Measurements from ENCODE around the gene ANKMY1.
A peak's percentile ranks its signal among the peaks of the same experiment; 100 is the strongest.

The ANKMY1 gene

GRCh38 chr2:240450532-240451107 is 107.2 kb downstream of the ANKMY1 start:
- no peak for DNase-seq (ENCODE audit: low read depth in 2 of 3, low spot score in 2 of 3)

DNA sequence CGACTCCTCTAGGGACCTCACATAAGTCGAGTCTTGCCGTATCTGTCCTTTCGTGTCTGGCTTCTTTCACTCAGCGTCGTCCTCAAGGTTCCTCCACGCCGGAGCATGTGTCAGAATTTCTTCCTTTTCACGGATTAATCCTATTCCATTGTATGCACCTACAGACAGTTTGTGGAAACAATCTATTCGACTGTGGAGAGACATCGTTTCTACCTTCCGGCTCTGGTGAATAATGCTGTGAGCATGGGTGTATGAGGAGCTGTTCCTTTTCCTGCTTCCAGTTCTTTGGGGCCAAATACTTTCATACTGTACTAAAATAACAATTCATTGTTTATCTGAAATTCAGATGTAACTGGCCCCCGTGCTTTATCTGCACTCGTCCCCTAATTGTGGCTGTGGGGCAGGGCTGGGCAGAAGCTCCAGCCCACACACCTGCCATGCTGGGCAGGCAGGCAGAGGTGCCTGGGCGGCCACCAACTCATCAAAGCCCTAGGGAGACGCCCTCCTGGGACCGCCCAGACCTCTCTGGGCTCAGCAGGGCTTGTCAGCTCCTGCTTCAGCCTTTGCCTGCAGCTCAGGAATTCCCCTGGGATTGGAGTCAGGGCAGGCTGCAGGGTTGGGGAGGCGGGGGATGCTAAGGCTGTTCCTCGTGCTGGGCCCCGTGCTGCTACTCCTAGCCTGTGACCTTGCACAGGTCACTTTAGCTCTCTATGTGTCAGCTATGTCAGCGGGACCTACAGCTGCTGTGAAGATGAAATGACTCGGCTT is 107.8 kb downstream of the ANKMY1 start:
- no peak for DNase-seq (ENCODE audit: low read depth in 2 of 3, low spot score in 2 of 3)

GRCh38 chr2:240448387-240449274 is 109.2 kb downstream of the ANKMY1 start:
- no peak for DNase-seq (ENCODE audit: low read depth in 2 of 3, low spot score in 2 of 3)

- DNase-seq (ENCODE audit: low read depth in 2 of 3, low spot score in 2 of 3), result no peak
These were observed 109.9 kb downstream of the ANKMY1 start for GRCh38 chr2:240447934-240448333.

DNA sequence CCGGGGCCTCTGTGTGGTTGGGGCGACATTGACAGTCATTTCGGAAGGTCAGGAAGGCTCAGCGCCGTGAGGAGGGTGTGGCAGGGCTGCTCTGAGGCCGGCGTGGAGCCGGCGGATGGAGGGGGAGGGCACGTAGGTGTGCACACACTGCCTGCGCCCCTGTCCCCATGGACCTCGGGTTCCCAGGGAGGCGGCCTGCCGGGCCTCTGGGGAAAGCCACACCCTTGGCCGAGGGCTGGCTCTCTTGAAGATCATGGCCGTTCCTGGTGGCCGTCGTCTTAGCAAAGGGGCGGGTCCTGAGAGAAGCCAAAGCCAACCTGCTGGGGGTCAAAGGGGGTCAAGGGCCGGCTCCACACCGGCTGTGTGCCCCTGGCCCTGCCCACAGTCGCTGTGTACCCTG is 110.5 kb downstream of the ANKMY1 start:
- DNase-seq (ENCODE audit: low read depth in 2 of 3, low spot score in 2 of 3), result no peak

DNA sequence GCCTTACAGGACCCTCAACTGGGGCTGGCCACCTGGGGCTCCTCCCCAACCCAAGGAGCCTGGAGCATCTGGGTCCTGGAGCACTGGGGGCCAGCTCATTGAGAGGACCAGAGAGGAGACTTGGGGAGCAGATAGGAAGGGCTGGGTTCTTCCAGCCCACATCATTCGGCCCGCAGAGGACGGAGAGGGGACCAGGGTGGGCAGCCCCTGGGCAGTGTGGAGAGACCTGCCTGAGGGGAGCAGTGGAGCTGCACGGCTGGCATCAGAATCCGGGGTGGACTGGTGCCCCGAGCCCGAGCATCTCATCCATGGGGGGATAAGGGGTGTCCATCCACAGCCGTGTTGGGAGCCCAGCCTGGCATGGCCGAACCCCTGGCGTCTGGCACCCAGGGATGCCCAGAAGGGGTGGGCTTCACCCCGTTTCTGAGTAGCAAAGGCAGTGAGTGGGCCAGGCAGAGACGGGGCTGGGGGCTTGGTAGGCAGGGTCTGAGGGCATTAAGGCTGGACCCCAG is 111.1 kb downstream of the ANKMY1 start:
- DNase-seq (ENCODE audit: low read depth in 2 of 3, low spot score in 2 of 3), result no peak

DNA sequence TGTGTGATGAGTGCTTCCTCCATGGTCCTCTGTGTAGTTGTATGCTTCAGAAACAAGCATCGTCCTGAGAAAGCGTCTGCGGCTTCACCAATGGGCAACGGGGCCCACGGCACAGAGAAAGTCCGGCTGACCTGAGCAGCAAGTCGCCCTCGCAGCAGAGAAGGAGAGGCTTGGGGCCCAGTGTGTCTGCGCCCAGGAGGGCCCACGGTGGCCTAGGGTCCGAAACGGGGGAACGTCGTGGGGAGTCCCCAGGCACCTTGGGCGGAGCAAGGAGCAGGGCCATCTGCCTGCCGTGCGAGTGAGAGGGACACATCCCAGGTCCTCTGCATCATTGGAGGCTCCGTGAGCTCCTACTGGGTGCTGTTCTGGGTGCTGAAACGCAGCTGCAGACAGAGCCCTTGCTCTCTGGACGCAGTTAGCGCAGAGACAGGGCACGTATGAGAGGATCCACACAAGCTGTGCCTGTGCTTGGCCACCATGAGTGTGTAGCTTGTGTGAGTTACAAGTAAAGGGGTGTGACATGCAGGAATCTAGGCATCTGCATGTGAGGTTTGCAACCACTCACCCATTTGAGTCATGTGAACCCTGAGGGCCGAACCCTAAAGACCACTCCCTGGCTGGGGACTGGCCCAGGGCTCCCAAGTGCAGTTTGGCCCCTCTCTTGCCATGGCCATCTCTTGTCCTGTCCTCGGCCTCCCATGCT is 111.7 kb downstream of the ANKMY1 start:
- DNase-seq (ENCODE audit: low read depth in 2 of 3, low spot score in 2 of 3), result no peak

DNA sequence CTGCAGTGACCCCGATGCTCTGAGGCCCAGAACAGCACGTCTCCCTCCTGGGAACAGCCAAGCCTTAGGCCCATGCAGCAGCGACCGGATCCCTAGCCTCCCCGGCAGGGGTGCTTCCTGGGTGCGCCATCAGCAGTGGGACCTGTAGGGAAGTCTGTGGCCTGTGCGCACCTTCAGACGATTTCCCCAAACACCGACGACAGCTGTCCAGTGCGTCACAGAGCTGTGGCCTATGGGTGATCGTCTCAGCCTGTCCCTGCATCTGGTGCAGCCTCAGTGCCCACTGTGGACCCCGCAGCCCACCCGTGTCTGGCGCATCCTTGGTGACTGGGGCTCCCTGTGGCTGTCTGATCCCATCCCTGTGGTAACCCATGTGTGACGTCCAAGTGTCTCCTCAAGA is 113.3 kb downstream of the ANKMY1 start:
- no peak for DNase-seq (ENCODE audit: low read depth in 2 of 3, low spot score in 2 of 3)

DNA sequence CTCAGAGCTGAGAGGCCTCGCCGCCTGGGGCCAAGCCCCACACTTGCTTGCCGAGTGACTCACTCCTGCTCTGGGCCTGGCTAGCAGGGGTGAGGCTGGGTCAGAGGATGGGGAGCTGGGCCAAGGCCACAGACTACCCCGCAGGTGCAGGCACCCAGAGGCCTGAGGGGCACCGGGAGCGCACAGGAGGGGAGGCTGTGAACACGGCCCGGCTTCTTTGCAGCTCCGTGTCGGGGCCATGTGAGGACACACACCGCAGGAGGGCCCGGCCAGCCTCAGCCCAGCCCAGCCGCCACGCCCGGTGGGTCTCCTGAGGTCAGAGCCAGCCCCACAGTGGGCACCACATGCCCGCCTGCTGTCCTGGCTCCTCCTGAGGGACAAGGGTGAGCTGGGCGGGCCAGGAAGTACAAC is 113.9 kb downstream of the ANKMY1 start:
- no peak for DNase-seq (ENCODE audit: low read depth in 2 of 3, low spot score in 2 of 3)

GRCh38 chr2:240442891-240443715 is 114.7 kb downstream of the ANKMY1 start:
- no peak for DNase-seq (ENCODE audit: low read depth in 2 of 3, low spot score in 2 of 3)

DNA sequence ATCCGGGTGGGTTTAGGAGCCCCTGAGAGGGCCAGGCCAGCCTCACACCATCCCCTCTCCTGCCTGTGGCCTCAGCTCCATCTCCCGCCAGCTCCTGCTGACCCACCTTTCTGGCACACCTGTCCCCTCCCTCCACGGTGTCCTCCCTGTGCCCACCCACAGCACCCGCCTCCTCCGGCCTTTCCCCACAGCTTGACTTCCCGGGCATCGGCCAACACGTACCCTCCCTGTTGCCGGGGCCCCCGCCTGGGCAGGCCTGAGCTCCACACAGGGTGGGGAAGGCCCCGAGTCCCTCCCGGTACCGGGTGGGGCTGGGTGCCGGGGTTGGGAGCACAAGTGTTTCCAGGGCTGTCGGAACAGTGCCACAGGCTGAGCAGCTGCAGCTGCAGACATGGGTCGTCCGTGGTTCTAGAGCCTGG is 115.8 kb downstream of the ANKMY1 start:
- DNase-seq (ENCODE audit: low read depth in 2 of 3, low spot score in 2 of 3), result no peak

DNA sequence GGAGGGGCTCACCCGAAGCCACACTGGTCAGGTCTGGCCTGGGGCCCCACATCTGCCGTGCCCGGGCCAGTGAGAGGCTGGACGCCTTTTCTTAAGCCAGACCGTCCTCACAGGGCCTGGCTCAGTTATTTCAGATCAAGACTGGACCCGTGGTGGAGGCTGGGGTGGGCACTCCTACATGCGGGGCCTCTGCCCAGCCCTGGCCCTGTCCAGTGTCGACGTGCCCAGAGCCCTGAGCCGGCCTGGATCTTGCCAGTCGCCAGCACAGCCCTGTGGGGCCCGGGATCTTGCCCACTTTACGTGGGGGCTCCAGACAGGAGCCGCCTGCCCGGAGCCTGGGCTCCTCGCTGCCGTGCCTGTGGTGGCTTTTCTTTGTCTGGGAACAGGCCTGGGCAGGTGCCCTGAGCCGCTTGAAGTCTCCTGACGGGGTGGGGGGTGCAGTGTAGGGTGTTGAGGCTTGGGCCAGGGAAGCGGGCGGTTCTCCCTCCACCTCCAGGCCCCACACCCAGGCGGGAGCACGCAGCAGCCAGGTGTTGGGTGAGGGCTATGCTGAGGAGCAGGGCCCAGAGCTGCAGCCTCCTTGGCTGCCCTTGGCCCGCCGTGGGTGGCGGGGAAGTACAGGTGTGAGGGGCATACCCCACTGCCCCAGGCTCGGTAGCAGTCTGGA is 116.3 kb downstream of the ANKMY1 start:
- DNase-seq (ENCODE audit: low read depth in 2 of 3, low spot score in 2 of 3), result no peak

- no peak for DNase-seq (ENCODE audit: low read depth in 2 of 3, low spot score in 2 of 3)
These were observed 117.0 kb downstream of the ANKMY1 start for GRCh38 chr2:240440704-240441320.

DNA sequence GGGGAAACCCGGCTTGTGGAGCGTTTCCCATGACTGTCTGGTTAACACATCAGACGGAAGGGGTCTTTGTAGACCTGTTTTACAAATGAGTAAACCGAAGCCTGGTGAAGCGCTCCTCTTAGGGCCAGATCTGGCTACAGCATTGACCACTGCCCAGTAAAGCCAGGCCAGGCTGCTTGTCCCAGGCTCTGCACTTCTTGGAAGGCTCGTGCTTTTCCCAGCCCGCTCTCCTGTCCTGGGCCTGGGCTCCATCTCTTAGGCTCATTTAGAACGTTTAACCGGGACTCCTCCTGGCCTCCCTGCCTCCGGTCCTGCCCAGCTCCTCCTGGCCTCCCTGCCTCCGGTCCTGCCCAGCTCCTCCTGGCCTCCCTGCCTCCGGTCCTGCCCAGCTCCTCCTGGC is 117.5 kb downstream of the ANKMY1 start:
- no peak for DNase-seq (ENCODE audit: low read depth in 2 of 3, low spot score in 2 of 3)

- DNase-seq (ENCODE audit: low read depth in 2 of 3, low spot score in 2 of 3), result no peak
These were observed 118.1 kb downstream of the ANKMY1 start for GRCh38 chr2:240439698-240440151.

- no peak for DNase-seq (ENCODE audit: low read depth in 2 of 3, low spot score in 2 of 3)
These were observed 118.7 kb downstream of the ANKMY1 start for GRCh38 chr2:240438810-240439697.

DNA sequence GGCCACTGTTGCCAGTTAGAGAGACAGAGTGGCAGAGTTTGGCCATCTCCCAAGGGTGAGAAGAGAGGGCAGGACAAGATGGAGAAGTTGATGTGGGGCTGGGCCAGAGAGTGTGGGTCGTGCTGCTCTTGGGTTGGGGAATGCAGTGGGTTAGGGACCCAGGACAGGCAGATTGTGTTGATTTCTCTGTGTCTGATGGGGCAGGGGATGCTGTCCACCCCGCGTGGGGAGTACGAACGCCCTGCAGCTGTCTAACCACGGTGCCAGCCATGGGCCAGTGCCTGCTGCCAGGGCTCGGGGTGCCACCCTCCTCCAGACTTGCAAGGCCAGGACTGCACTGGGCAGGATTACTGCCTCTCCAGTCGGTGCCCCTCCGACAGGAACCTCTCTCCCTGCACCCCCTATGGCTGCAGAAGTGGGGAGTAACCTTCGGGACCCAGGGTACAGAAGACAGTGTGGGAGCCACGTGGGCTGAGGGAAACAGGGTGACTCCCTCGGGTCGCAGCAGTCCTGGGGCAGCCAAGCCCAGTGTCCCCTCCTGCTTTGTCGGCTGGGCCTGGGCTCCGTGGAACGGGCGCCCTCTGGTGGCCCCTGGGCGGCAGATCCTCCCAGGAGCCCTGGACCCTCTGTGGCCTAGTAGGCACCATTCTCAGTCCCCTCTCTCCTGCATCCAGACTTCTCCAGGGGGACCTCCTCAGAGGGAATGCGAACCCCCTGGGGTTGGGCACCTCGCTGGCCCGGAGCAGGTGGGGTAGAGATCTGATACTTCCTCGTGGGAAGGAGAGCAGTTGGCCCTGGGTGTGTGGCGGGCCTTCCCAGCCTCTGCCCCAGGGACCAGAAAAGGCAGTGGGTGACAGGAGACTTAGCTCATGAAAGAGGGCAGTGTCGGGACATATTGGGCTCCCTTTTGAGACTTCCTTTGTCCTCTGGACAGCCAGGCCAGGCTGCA is 119.7 kb downstream of the ANKMY1 start:
- DNase-seq (ENCODE audit: low read depth in 2 of 3, low spot score in 2 of 3), result peak in 2 of 3 experiments; percentile 23 to 41

Data from activated CD8-positive, alpha-beta memory T cell treated with anti-CD3 and anti-CD28 coated beads for 48 hours (primary cell).